Mesothelial cell of epicardium (in vitro differentiated cells): ENCODE measurements around the gene F11R. TPM values are rescaled to one million over a fixed set of nuclear protein-coding genes. Genes with fewer than 3 reads are reported as not detected.
"Not testable (repeated sequence)": the region's sequence is repeated elsewhere in the genome, so short reads cannot be mapped to it uniquely, and the experiment has no call there.

Source experiments
- DNase-seq, 2 experiments: peaks; one replicate each; pipeline ENCODE4 v3.0.0; 2021; ENCODE audit warnings: low spot score in 2 of 2; ENCODE audit not compliant: unreplicated experiment in 2 of 2
- H3K27ac Mint-ChIP-seq: 2 replicates; pipeline ENCODE4 v1.8.0; 2021; ENCODE audit warnings: mixed read lengths
- H3K27me3 Mint-ChIP-seq: 2 replicates; pipeline ENCODE4 v1.8.0; 2021; ENCODE audit warnings: low read depth, mixed read lengths
- H3K36me3 Mint-ChIP-seq: 2 replicates; pipeline ENCODE4 v1.8.0; 2021; ENCODE audit warnings: mixed read lengths
- H3K4me1 Mint-ChIP-seq: 2 replicates; pipeline ENCODE4 v1.8.0; 2021; ENCODE audit warnings: mixed read lengths
- H3K4me3 Mint-ChIP-seq: 2 replicates; pipeline ENCODE4 v1.8.0; 2021; ENCODE audit warnings: mild to moderate bottlenecking, moderate library complexity, mixed read lengths
- H3K9me3 Mint-ChIP-seq: 2 replicates; pipeline ENCODE4 v1.8.0; 2021; ENCODE audit warnings: mixed read lengths
- CTCF ChIP-seq: fragments of 200-600 bp; sonication (generic); IDR thresholded peaks from one replicate; pipeline ENCODE4 v1.5.0; 2021; ENCODE audit warnings: antibody characterized with exemption; ENCODE audit not compliant: unreplicated experiment
- total RNA-seq: library from RNA; stranded (reverse); gene quantifications from 3 replicates; pipeline ENCODE4 v1.2.1, GENCODE V29; 2021

F11R gene
- total RNA-seq, 1 donor from 2014 or later, result 114 TPM

DNA sequence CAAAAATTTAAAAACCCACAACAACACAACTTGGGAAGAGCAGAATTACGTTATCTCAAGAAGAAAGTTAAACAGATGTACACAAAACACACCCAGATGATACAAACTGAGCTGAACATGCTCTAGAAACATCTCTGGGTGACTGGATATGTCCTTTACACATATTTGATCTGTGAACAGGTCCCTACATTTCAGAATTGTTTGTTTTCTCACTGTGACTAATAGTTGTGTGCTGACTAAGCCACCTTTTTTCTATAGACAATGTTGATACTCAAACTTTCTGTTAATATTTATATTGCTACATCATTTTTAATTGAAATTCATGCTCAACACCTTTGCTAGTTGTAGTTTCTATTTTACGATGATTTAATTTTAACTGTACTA lies 1.0 kb upstream of the F11R start:
- no peak for DNase-seq
- peaks cover 40% of the 10 kb centered on the region for H3K4me1 Mint-ChIP-seq
- no peak for TF ChIP-seq CTCF
- peaks cover 8% of the 10 kb centered on the region for H3K27me3 Mint-ChIP-seq
- H3K4me3 Mint-ChIP-seq, result peak overlapping the region; percentile 86
- peak overlapping the region; percentile 100 for H3K27ac Mint-ChIP-seq
- H3K9me3 Mint-ChIP-seq, result no peaks in the 10 kb centered on the region
- H3K36me3 Mint-ChIP-seq, result no peaks in the 10 kb centered on the region

DNA sequence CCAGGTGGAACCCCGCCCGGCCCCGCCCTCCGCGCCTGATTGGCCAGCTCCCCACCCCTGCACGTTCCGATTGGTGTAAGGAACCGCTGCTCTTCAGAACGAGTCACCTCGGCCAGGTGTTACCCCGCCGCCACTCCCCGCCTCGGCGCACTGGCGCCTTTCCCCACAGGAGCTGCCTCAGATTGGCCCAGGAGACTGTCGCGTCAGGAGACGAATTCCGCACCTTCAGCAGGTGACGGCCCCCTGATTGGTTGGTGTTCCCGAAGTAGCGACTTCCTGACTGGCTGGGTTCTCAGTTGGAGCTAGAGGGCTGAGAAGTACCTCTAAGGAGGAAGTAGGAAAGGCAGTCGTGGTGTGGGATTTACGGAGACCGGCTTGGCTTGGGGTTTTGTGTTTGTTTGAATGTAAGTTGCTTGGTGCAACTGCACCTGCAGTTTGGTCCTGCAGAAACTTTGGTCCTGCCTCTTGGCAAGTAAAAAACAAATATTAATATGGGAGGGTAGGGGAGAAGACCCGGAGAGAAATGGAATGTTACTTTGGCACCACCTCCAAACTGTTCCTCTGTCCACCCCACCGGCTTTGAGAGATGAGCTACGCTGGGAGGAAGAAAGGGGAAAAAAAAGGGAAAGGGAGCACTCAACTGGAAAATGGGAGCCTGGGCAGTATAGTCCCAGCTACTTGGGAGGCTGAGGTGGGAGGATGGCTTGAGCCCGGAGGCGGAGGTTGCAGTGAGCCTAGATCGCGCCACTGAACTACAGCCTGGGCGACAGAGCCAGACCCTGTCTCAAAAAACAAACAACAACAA lies 415 bp upstream of the F11R start:
- DNase-seq, result peak; percentile 89 to 94
- H3K4me1 Mint-ChIP-seq, result peaks cover 45% of the 10 kb centered on the region
- H3K27me3 Mint-ChIP-seq, result peaks cover 8% of the 10 kb centered on the region
- peak overlapping the region; percentile 100 for H3K27ac Mint-ChIP-seq
- H3K9me3 Mint-ChIP-seq, result no peaks in the 10 kb centered on the region
- no peak for TF ChIP-seq CTCF
- H3K4me3 Mint-ChIP-seq, result peak overlapping the region; percentile 86
- no peaks in the 10 kb centered on the region for H3K36me3 Mint-ChIP-seq

GRCh38 chr1:161019751-161020495 lies 1.0 kb downstream of the F11R start:
- H3K4me1 Mint-ChIP-seq, result peaks cover 45% of the 10 kb centered on the region
- H3K36me3 Mint-ChIP-seq, result no peaks in the 10 kb centered on the region
- no peak for TF ChIP-seq CTCF
- peaks cover 8% of the 10 kb centered on the region for H3K27me3 Mint-ChIP-seq
- peak overlapping the region; percentile 86 for H3K4me3 Mint-ChIP-seq
- no peaks in the 10 kb centered on the region for H3K9me3 Mint-ChIP-seq
- peak overlapping the region; percentile 100 for H3K27ac Mint-ChIP-seq
- no peak for DNase-seq

DNA sequence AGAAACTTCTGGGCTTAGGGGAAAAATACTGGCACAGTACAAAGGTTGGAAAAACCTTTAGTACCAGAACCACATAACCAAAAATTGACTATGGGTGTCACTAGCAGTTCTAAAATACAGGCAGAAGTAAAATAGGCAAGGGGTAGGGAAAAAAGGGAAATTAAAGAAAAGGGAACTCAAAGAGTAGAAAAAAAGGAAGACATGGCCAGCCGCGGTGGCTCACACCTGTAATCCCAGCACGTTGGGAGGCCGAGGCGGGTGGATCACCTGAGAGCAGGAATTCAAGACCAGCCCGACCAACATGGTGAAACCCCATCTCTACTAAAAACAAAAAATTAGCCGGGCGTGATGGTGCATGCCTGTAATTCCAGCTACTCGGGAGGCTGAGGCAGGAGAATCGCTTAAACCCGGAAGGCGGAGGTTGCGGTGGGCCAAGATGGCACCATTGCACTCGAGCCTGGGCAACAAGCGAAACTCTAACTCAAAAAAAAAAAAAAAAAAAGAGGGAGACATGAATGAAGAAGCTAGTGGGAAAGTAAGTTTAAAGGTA lies 1.8 kb downstream of the F11R start:
- not testable (repeated sequence) for H3K36me3 Mint-ChIP-seq

GRCh38 chr1:161018631-161018930 lies 2.4 kb downstream of the F11R start:
- no peaks in the 10 kb centered on the region for H3K9me3 Mint-ChIP-seq
- peak overlapping the region; percentile 100 for H3K27ac Mint-ChIP-seq
- H3K27me3 Mint-ChIP-seq, result peaks cover 8% of the 10 kb centered on the region
- H3K4me1 Mint-ChIP-seq, result peaks cover 52% of the 10 kb centered on the region
- peak overlapping the region; percentile 86 for H3K4me3 Mint-ChIP-seq
- no peak for DNase-seq
- H3K36me3 Mint-ChIP-seq, result no peaks in the 10 kb centered on the region
- TF ChIP-seq CTCF, result no peak

More for the DNA sequence above, 1.8 kb downstream of the F11R start:
- H3K27ac Mint-ChIP-seq, result peak overlapping the region; percentile 100
- peak overlapping the region; percentile 86 for H3K4me3 Mint-ChIP-seq
- H3K9me3 Mint-ChIP-seq, DNase-seq, H3K27me3 Mint-ChIP-seq: not testable (repeated sequence)
- peaks cover 46% of the 10 kb centered on the region for H3K4me1 Mint-ChIP-seq
